ENCODE data around the gene ZNF280B.

DNA sequence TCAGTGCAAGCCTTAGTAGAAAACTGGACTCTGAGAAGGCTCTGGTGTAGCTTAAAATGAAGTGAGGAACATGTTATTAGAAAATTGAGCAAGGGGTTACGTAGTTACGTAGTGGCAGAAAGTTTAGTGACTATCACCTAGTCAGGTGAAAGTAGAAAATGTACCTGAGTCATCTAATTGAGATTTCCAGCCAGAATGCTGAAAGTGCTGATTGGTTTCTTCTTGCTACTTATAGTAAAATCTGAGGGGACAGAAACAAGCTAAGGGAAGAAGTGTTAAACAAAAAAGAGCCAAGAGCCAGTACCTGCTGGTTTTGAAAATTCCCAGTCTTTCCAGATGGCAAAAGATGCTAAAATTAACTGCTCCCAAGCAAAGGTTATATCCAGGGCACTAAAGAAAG is 29.4 kb downstream of the ZNF280B start:
- TF ChIP-seq, protein P1, sequence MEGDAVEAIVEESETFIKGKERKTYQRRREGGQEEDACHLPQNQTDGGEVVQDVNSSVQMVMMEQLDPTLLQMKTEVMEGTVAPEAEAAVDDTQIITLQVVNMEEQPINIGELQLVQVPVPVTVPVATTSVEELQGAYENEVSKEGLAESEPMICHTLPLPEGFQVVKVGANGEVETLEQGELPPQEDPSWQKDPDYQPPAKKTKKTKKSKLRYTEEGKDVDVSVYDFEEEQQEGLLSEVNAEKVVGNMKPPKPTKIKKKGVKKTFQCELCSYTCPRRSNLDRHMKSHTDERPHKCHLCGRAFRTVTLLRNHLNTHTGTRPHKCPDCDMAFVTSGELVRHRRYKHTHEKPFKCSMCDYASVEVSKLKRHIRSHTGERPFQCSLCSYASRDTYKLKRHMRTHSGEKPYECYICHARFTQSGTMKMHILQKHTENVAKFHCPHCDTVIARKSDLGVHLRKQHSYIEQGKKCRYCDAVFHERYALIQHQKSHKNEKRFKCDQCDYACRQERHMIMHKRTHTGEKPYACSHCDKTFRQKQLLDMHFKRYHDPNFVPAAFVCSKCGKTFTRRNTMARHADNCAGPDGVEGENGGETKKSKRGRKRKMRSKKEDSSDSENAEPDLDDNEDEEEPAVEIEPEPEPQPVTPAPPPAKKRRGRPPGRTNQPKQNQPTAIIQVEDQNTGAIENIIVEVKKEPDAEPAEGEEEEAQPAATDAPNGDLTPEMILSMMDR (IDR thresholded peaks at IDR 0.05; ENCODE audit: low read length) = no peak
- TF ChIP-seq EZH2 (IDR thresholded peaks at IDR 0.05; ENCODE audit: borderline replicate concordance, low read length) = no peak

All from OCI-LY1 (cell line).